HG03442 (cell line): ENCODE results near the gene PDCD1.

Source experiments
- ATAC-seq: cut with Tn5 transposase; IDR thresholded peaks from one replicate; pipeline ENCODE4 v1.9.1; 2021; ENCODE audit warnings: mild to moderate bottlenecking, moderate library complexity; ENCODE audit not compliant: unreplicated experiment

Gene PDCD1

DNA sequence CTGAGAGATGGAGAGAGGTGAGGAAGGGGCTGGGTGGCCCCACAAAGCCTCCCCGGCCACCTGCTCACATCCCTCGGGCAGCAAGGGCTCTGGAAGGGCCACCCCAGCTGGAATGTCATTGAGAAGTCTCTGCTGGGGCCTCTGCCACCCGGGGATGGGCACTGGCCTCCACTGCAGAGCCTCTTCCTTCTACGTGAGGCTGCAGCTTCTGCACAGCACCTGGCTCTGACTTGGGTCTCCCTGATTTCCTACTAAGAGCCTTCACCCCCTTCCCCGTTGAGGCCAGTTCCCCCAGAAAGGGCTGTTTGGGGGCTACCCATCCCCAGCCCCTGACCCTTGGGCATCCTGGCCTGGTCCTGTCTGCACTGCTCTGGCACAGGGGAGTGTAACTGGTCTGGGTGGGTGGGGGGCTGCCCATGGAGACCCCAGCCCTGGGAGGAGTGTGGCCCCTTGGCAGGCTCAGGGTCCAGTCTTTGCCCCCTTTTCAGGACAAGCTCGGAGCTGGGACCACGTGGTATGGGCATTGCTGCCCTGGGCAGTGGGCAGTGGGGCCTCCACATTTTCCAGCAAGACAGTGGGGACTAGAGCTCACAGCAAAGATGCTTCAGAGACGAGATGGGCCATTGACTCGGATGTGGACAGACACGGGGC, 5.6 kb downstream of the PDCD1 start:
- no peak for ATAC-seq

DNA sequence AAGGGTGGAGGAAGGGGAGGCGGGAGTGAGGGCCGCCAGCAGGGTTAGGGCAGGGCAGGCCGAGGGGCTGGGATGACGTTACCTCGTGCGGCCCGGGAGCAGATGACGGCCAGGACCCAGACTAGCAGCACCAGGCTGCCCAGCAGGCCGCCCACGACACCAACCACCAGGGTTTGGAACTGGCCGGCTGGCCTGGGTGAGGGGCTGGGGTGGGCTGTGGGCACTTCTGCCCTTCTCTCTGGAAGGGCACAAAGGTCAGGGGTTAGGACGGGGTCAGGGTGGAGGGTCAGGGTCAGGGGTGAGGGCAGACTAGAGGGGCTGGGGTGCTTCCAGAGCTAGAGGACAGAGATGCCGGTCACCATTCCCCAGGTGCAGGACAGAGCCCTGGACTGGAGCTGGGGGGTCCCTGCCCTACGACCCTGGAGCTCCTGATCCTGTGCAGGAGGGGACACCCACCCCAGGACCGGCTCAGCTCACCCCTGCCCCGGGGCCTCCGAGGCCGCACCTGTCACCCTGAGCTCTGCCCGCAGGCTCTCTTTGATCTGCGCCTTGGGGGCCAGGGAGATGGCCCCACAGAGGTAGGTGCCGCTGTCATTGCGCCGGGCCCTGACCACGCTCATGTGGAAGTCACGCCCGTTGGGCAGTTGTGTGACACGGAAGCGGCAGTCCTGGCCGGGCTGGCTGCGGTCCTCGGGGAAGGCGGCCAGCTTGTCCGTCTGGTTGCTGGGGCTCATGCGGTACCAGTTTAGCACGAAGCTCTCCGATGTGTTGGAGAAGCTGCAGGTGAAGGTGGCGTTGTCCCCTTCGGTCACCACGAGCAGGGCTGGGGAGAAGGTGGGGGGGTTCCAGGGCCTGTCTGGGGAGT, 6.3 kb downstream of the PDCD1 start:
- no peak for ATAC-seq

DNA sequence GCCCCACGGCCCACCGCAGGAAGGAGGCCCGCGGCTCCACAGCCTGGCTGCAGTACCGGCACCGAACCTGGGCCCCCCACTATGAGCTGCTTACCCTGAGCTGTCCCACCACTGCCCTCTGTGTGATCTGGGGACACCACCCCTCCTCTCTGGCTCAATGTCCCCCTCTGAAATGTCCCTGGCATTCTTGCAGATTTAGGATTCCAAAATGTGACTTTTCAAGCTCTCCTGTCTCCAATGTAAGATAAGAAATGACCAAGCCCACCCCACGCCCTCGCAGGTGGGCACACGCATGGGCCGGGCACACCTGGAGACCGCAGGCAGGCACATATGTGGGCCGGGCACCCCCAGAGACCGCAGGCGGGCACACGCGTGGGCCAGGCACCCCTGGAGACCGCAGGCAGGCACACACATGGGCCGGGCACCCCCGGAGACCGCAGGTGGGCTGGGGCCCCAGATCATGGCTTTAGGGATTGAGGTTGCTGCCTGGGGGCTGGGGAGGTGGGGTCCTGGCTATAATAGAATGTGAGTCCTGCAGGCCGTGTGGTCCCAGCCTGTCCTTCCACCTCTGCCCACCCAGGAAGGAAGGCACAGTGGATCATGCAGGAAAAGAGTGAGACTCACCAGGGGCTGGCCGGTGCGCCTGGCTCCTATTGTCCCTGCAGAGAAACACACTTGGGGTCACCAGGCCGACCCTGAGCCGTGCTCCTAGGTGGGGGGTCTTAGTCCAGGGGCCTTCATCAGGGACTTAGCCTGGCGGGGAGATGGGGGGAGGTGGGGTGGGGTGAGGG, 7.2 kb downstream of the PDCD1 start:
- ATAC-seq, result no peak

DNA sequence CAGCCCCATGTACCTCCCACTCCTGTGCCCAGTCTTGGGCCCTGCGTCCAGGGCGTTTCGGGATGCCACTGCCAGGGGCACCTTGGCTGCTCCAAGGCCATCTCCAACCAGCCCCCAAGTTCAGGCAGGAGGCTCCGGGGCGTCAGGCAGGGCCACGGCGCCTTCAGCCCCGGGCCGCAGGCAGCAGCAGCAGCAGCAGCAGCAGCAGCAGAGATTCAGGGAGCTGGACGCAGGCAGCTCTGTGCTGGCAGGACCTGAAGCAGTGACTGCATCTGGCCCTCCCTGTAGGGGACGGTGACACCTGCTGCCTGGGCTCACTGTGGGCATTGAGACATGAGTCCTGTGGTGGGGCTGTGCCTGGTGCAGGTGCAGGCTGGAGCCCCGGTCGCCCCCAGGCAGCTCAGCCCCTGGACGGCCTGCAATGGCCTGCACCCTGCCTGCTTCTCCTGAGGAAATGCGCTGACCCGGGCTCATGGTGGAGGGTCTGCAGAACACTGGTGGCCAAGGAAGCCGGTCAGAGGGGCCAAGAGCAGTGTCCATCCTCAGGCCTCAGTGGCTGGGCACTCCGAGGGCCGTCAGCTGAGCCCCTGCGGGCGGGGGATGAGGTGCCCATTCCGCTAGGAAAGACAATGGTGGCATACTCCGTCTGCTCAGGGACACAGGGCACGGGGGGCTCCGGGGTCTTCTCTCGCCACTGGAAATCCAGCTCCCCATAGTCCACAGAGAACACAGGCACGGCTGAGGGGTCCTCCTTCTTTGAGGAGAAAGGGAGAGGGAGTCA, 8.0 kb downstream of the PDCD1 start:
- no peak for ATAC-seq

DNA sequence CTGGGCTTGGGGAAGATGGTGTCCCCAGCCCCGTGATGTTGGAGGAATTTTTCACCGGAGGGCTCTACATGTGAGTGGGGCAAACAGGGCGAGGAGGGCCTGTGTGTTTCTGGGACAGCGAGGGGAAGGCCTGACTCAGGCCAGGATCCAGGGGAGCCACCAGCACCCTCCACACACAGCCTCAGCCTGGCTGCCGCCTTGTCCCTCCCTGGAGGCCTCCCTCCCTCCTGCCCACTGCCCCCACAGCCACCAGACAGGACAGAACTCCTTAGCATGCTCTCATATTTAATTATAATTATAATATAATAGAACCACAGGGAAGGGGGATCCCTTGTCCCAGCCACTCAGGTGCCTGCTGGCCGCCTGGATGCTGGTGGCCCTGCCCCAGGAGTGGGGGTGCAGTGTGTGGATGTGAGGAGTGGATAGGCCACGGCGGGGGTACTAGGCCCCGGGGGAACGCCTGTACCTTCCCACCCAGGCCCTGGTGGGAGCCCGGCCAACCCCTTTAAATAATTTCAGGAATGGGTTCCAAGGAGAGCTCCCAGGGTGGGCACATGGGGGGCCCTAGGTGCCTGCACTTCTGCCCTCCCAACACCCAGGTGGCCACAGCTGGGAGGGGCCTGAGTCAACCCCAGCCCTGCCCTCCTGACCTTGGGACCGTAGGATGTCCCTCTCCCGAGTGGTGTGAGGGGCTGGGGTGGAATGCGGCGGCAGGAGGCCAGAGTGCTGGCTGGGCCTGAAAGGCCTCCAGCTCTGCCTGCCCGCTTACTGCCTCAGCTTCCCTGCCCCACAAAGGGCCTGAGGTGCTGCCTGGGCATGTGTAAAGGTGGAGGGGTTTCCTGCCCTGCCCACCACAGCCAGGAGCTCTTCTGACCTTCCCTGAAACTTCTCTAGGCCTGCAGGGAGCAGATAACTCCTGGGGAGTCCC, 8.8 kb downstream of the PDCD1 start:
- ATAC-seq, result no peak

DNA sequence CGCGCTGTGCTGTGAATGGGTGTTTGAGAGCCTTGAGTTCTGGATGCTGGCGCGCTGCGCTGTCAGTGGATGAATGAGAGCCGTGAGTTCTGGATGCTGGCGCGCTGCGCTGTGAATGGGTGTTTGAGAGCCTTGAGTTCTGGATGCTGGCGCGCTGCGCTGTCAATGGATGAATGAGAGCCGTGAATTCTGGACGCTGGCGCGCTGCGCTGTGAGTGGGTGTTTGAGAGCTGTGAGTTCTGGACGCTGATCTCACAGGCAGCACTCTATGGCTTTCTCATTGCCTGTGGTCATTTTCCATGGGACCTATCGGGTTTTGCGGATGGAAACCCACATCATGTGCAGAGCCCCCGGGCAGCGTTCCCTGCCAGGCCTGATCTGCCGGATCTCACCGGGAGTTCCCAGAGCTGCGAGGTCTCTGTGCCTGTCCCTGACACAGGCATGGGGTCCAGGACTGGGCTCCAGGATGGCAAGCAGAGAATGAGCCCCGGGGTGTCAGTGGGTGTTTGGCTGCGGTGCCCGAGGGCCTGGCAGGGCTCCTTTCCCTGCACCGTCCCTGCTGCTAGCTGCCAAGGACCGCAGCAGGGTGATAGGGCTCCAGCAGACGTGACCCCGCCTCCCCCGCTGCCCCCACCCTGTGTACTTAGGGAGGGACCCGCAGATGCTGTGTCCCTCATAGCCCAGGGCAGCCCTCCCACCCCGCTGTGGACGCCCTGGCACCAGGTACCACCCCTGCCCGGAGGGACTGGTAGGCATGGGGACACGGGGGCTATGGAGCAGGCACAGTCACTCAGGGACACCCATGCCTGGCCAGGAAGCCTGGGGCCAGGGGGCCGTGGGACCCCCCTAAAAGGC, 9.7 kb downstream of the PDCD1 start:
- ATAC-seq, result no peak

DNA sequence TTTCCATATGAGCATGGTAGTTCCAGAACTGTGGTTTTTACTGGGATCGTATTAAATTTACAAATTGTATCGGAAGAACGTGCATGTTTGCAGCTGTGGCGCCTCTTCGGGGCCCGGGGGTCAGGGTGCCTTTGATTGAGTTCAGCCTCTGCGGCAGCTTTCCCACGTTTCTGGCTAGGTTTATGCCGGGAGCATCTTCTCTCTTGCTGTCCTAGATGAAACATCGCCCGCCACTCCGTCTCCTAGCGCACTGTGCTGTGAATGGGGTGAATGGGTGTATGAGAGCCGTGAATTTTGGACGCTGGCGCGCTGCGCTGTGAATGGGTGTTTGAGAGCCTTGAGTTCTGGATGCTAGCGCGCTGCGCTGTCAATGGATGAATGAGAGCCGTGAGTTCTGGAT, 12.3 kb downstream of the PDCD1 start:
- ATAC-seq, result no peak

DNA sequence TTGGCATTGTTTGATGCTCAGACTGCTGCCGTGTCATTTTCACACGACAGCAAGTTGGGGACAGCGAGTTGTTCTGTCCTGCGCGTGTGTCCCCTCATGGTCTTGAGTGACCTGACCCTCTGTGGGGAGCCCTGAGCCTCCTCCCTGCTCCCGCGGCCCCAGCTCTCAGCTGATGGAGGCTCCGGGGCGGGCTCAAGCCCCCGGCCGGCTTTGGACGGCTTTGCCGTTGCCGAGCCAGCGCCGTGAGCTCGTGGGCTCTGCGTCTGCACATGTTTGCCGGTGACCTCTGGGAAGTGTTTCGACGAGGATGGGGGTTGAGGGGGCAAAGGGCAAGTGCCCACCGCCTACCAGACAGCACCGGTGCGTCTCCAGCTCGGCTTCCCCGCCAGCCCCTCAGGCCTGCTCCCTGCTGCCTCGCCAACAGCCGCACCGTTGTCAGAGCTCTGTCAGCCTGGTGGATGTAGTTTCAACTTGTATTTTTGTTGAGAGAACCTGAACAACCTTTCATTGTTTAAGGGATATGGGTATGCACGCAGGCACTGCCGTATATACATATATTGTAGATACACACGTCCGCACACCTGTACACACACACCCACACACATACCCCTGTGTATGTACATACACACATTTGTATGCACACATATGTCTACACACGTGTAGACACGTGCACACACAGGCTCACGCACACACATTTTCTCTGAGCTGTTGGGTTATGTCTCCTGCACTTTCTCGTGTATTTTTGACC, 13.7 kb downstream of the PDCD1 start:
- ATAC-seq, result no peak

DNA sequence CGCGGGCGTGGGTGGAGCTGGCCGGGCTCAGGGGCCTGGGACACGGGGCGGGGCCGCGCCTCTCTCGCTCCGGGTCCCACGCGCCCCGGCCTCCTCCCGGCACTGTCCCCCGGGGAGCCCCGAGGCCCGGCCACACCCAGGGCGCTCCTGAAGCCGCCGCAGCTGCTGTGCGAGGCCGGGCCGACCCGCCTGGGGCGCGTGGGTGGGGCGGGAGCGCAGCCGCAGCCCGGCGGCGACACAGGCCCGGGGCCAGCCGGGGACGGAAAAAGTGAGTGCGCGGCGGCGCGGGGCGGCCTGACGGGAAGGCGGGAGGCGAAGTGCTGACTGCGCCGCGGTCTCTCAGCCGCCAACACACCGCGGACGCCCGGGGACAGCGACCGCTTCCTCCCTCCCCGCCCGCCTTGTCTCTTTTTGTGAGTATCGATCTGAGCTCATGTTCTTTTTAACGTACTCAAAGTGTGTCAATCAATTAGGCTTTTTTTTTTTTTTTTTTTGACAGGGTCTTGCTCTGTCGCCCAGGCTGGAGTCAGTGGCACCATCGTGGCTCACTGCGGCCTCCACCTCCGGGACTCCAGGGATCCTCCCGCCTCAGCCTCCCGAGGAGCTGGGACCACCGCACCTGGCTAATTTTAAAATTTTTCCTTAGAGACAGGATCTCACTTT, 14.5 kb downstream of the PDCD1 start:
- peak; percentile 52 for ATAC-seq

DNA sequence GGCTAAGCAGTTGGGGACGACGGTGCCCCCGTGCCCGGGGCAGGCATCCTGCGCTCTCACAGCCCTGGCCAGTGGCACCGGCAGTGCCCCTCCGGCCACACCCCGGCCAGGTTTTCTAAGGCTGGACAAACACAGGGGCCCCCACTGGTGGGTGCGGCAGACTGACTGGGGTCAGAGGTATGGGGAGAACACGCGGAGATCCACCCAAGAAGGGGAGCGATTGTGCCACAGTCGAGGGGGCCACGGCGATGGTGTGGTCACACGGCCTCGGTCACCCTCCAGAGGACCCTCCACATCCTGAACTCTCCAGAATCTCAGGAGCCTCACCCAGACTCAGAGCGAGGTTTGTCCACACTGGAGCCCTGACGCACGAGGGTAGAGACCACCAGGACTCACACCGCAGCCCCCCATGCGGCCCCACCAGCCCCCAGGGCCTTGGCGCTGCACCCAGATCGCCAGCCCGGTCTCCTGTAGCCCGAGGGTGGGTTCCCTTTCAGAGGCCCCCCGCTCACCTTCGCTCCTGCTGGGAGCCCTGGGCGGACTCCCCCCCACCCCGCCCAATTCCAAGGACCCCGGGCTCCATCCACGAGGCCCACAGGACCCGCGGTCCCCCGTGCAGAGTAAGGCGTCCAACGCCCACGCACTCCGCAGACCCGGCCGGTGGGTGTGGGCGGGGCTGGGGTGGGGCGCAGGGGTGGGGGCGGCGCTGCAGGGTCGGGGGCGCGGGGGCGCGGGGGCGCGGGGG, 15.2 kb downstream of the PDCD1 start:
- peak; percentile 23 for ATAC-seq

DNA sequence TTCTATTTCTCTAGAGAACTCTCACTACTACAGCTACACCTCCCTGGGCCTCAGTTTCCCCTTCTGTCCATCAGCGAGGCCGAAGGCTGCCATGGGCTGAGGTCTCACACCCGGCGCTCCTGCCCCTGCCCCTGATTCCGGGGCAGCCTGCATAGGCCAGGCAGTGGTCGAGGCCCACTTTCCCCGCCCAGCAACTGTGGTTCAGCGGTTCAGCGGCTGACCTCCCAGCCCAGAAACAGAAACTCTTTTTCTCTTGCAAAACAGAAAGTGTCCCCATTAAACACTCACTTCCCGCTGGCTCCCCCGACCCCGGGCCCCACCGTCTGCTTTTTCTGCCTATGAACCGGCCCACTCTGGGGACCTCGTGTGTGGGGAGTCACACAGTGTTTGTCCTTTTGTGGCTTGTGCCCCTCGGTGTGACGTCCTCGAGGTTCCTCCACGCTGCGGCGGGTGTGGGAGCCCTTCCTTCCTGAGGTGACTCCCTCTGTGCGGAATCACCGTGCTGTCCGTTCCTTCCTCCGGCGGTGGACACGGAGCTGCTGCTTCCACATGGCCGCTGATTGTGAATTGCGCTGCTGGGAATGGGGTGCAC, 16.0 kb downstream of the PDCD1 start:
- ATAC-seq, result no peak

DNA sequence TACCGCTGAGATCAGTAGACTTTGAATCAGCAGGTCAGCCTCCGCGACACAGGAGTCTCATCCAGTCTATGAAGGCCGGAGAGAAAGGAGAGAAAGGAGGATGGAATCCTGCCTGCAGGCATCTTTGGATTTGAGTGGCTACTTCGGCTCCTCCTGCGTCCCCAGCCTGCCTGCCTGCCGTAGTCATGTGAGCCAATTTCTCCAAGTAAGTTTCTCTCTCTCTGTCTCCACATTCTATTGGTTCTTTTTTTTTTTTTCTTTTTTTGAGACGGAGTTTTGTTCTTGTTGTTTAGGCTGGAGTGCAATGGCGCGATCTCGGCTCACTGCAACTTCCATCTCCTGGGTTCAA, 16.7 kb downstream of the PDCD1 start:
- ATAC-seq, result no peak

DNA sequence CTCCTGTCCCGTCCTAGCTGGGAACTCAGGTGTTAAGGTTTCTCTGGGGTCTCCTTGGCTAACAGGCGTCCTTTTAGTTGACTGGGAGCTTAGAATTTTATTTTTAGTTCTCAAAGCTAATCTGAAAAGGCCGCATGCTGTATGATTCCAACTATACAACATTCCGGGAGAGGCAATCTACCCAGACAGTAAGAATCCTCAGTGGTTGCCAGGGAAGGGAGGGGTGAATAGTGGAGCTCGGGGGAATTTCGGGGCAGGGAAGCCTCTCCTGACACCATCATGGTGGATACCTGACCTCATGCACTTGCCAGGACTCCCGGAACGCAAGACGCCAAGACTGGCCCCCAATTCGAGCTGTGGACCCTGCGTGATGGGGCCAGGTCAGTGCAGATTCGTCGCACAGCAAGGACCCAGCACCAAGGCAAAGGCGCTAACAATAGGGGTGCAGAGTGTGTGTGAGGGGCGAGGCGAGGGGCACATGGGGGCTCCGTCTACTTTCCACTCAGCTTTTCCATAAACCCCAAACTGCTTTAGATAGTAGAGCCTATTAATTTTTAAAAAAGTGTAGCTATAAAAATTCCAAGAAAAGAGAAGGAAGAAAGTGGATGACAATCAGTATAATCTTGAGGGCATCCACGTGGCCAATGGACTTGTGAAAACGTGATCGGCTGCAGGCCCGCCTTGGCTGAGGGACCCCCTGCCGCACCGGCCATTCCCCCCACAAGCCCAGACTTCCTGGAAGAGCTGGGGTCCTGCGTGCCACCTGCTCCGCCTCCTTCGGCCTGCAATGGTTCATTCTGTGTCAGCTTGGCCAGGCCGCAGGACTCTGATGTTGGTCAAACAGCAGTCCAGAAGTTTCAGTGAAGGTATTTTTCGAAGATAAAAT, 17.3 kb downstream of the PDCD1 start:
- no peak for ATAC-seq

DNA sequence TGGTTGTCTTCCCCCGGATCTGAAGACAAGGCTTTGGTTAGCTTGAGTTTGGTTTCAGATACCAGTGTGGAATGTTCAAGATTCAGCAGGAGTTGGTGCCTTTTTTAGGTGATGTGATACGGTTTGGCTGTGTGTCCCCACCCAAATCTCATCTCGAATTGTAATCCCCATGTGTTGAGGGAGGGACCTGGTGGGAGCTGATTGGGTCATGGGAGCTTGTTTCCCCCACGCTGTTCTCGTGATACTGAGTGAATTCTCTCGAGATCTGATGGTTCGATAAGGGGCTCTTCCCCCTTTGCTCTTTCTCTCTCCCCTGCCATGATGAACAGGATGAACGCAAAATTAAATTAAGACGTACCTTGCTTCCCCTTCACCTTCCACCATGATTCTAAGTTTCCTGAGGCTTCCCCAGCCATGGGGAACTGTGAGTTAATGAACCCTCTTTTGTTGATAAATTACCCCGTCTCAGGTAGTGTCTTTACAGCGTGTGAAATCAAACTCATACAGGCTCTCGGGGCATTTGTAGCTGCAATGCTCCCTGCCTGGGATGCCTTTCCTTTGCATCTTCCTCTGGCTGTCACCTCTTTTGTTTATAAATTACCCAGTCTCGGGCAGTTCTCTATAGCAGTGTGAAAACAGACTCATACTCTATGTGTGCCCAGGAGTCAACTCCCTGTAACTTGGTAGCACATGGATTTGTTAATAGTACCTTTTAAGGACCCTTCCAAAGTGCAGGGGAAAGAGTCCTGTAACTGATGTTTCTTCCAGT, 21.3 kb downstream of the PDCD1 start:
- no peak for ATAC-seq

DNA sequence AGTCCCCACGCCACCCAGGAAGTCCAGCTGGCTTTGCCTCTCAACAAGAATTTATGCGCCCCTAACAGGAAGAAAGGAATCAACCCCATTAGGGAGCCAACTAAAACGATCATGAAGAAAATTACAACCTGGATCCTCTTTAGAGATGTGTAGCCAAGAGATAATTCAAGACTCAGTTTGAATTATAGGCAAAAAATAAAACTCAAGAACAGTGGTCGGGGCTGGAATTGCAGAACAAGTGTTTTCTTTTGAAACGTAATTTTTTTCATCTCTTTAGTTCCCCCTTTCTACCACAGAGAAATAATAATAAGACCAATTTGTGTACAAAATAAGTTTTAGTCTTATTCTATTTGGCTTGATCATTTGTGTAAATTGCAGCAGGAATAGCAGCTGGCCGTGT, 22.4 kb downstream of the PDCD1 start:
- ATAC-seq, result no peak
